Chondrocyte (in vitro differentiated cells): ENCODE results near the gene SULF2. TPM values are rescaled to one million over a fixed set of nuclear protein-coding genes. Genes with fewer than 3 reads are reported as not detected.
A peak's percentile ranks its signal among the peaks of the same experiment; 100 is the strongest.

ENCODE experiments used
- DNase-seq: peaks from one replicate; pipeline ENCODE4 v3.0.0; 2021; ENCODE audit warnings: mixed read lengths, low spot score
- H3K27ac Mint-ChIP-seq: one replicate; pipeline ENCODE4 v1.8.0; 2021; ENCODE audit warnings: mild to moderate bottlenecking, moderate library complexity, mixed read lengths; ENCODE audit not compliant: unreplicated experiment
- H3K27me3 Mint-ChIP-seq: 2 replicates; pipeline ENCODE4 v1.8.0; 2021; ENCODE audit warnings: low read depth, mixed read lengths
- H3K36me3 Mint-ChIP-seq: 2 replicates; pipeline ENCODE4 v1.8.0; 2021; ENCODE audit warnings: low read depth, mixed read lengths
- H3K4me1 Mint-ChIP-seq: 2 replicates; pipeline ENCODE4 v1.8.0; 2021; ENCODE audit warnings: low read depth, mild to moderate bottlenecking, mixed read lengths
- H3K4me3 Mint-ChIP-seq: one replicate; pipeline ENCODE4 v1.8.0; 2021; ENCODE audit warnings: mild to moderate bottlenecking, moderate library complexity, mixed read lengths; ENCODE audit not compliant: unreplicated experiment
- H3K9me3 Mint-ChIP-seq: 2 replicates; pipeline ENCODE4 v1.8.0; 2021; ENCODE audit warnings: low read depth, mixed read lengths
- CTCF ChIP-seq: fragments of 200-600 bp; sonication (generic); IDR thresholded peaks from 2 replicates; pipeline ENCODE4 v1.5.0; 2021; ENCODE audit warnings: antibody characterized with exemption, mild to moderate bottlenecking, moderate library complexity
- total RNA-seq: library from RNA; stranded (reverse); gene quantifications from 3 replicates; pipeline ENCODE4 v1.2.1, GENCODE V29; 2021

The SULF2 gene
- total RNA-seq, 1 donor from 2014 or later, result 82.4 TPM

GRCh38 chr20:47638851-47639250 lies 146.4 kb downstream of the SULF2 start:
- peaks cover 29% of the 10 kb centered on the region for H3K4me1 Mint-ChIP-seq
- H3K27ac Mint-ChIP-seq, result peak overlapping the region; percentile 77
- no peak for TF ChIP-seq CTCF
- DNase-seq, result no peak
- no peak overlapping the region for H3K4me3 Mint-ChIP-seq
- H3K27me3 Mint-ChIP-seq, result no peaks in the 10 kb centered on the region
- H3K36me3 Mint-ChIP-seq, result peaks cover 36% of the 10 kb centered on the region
- no peaks in the 10 kb centered on the region for H3K9me3 Mint-ChIP-seq

- H3K4me3 Mint-ChIP-seq, result no peak overlapping the region
- no peaks in the 10 kb centered on the region for H3K9me3 Mint-ChIP-seq
- peaks cover 25% of the 10 kb centered on the region for H3K36me3 Mint-ChIP-seq
Observed at GRCh38 chr20:47635256-47635655, 150.0 kb downstream of the SULF2 start.

DNA sequence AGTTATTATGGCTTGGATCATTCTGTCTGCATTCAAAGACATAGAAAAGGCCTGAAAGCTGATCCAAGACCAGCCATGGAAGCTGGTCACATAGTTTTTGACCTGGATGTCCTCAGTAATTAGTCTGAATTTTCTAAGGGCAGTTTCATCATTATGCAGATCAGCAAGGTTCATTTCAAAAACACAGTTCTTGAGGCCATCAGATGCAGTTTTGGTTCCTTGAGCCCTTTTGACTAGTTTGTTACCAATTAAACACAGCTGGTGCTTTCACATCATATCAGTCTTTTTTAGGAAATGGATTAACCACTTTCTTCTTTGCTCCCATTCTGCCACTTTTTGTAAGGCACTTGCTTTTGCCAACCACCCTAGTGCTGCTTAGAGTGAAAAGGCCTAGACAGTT lies 154.2 kb downstream of the SULF2 start:
- no peak for TF ChIP-seq CTCF
- H3K36me3 Mint-ChIP-seq, result peaks cover 24% of the 10 kb centered on the region
- no peak for DNase-seq
- H3K4me1 Mint-ChIP-seq, result peaks cover 4% of the 10 kb centered on the region
- no peak overlapping the region for H3K27ac Mint-ChIP-seq
- no peaks in the 10 kb centered on the region for H3K9me3 Mint-ChIP-seq
- H3K4me3 Mint-ChIP-seq, result no peak overlapping the region
- H3K27me3 Mint-ChIP-seq, result no peaks in the 10 kb centered on the region

More at GRCh38 chr20:47635256-47635655, 150.0 kb downstream of the SULF2 start:
- peaks cover 20% of the 10 kb centered on the region for H3K4me1 Mint-ChIP-seq
- TF ChIP-seq CTCF, result no peak
- no peak for DNase-seq
- H3K27ac Mint-ChIP-seq, result no peak overlapping the region
- H3K27me3 Mint-ChIP-seq, result no peaks in the 10 kb centered on the region

DNA sequence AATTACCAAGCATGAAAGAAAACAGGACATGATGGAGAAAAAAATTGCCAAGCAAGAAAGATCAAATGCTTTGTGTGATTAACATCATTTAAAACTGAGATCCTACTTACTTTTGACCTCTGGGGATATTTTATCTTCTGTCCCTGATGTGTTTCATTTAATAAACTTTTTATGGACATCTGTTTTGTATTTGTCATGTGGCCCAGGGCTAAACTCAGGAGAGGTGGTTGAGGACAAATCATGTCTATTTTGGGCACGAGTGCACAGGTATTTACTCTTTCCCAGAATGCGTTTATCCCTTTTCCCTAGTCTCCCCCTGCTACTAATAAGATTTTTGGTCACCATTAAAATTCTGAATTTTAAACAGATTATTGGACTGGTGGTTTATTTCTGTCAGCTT lies 155.4 kb downstream of the SULF2 start:
- H3K27ac Mint-ChIP-seq, result no peak overlapping the region

GRCh38 chr20:47627540-47627939 lies 157.7 kb downstream of the SULF2 start:
- no peaks in the 10 kb centered on the region for H3K9me3 Mint-ChIP-seq
- no peak overlapping the region for H3K27ac Mint-ChIP-seq
- H3K36me3 Mint-ChIP-seq, result peaks cover 16% of the 10 kb centered on the region
- no peak for TF ChIP-seq CTCF
- no peaks in the 10 kb centered on the region for H3K27me3 Mint-ChIP-seq
- H3K4me1 Mint-ChIP-seq, result peaks cover 4% of the 10 kb centered on the region
- DNase-seq, result no peak
- H3K4me3 Mint-ChIP-seq, result no peak overlapping the region

More for the DNA sequence above, 155.4 kb downstream of the SULF2 start:
- no peak for TF ChIP-seq CTCF
- Mint-ChIP-seq H3K36me3 (peaks cover 21% of the 10 kb centered on the region), H3K4me1 (peaks cover 4% of the 10 kb centered on the region), H3K4me3 (no peak overlapping the region), H3K27me3 (no peaks in the 10 kb centered on the region), H3K9me3 (no peaks in the 10 kb centered on the region)
- no peak for DNase-seq
